ENCODE data around the gene RBM6. TPM values are rescaled to one million over a fixed set of nuclear protein-coding genes. Genes with fewer than 3 reads are reported as not detected.

The RBM6 gene
- total RNA-seq, 1 experiment from 2014 or later, result 58.0 TPM

- ChIA-PET POLR2A (interaction anchor here (0.7 to 1.6 kb wide), 2 partner anchors 69 to 110 kb away, joined by 3 read pairs; no protein-coding TSS in a partner anchor), CTCF (interaction anchor here (0.6 to 2.6 kb wide), 3 partner anchors 9 to 72 kb away, joined by 3 to 9 read pairs (median 4); partner anchors contain the start of gene MON1A)
- Mint-ChIP-seq H3K4me3 (ENCODE audit: unreplicated experiment) (no peak overlapping the region), H3K4me1 (ENCODE audit: insufficient read depth, unreplicated experiment) (peaks cover under 1% of the 10 kb centered on the region), H3K36me3 (ENCODE audit: insufficient read depth, unreplicated experiment) (peaks cover 18% of the 10 kb centered on the region), H3K27ac (ENCODE audit: low read depth, unreplicated experiment) (no peak overlapping the region), H3K27me3 (ENCODE audit: insufficient read depth, unreplicated experiment) (no peaks in the 10 kb centered on the region), H3K9me3 (ENCODE audit: unreplicated experiment) (no peaks in the 10 kb centered on the region)
- DNase-seq (ENCODE audit: unreplicated experiment), result no peak
- intact Hi-C loops (cut with micrococcal nuclease), result no loop called here
- no peak for TF ChIP-seq CTCF (IDR thresholded peaks at IDR 0.05; ENCODE audit: unreplicated experiment)
- no TSS peak for BruUV-seq (replicated peaks)
Measured at GRCh38 chr3:49911124-49911420, 28.9 kb upstream of the RBM6 start.

GRCh38 chr3:49911611-49912010 lies 28.3 kb upstream of the RBM6 start:
- no peak overlapping the region for H3K27ac Mint-ChIP-seq (ENCODE audit: low read depth, unreplicated experiment)
- DNase-seq (ENCODE audit: unreplicated experiment), result no peak
- no peaks in the 10 kb centered on the region for H3K9me3 Mint-ChIP-seq (ENCODE audit: unreplicated experiment)
- ChIA-PET POLR2A (no interaction called here), CTCF (interaction anchor here (1.0 to 2.6 kb wide), 3 partner anchors 18 to 108 kb away, joined by 3 to 9 read pairs (median 4); partner anchors contain the start of gene MON1A)
- no TSS peak for BruUV-seq (replicated peaks)
- TF ChIP-seq CTCF (IDR thresholded peaks at IDR 0.05; ENCODE audit: unreplicated experiment), result no peak
- no peak overlapping the region for H3K4me3 Mint-ChIP-seq (ENCODE audit: unreplicated experiment)
- H3K36me3 Mint-ChIP-seq (ENCODE audit: insufficient read depth, unreplicated experiment), result peaks cover 18% of the 10 kb centered on the region
- no peaks in the 10 kb centered on the region for H3K4me1 Mint-ChIP-seq (ENCODE audit: insufficient read depth, unreplicated experiment)
- intact Hi-C loops (cut with micrococcal nuclease), result no loop called here
- H3K27me3 Mint-ChIP-seq (ENCODE audit: insufficient read depth, unreplicated experiment), result no peaks in the 10 kb centered on the region

GRCh38 chr3:49912881-49913281 lies 27.1 kb upstream of the RBM6 start:
- no peak for TF ChIP-seq CTCF (IDR thresholded peaks at IDR 0.05; ENCODE audit: unreplicated experiment)
- intact Hi-C loops (cut with micrococcal nuclease), result no loop called here
- Mint-ChIP-seq H3K27ac (ENCODE audit: low read depth, unreplicated experiment) (no peak overlapping the region), H3K4me3 (ENCODE audit: unreplicated experiment) (no peak overlapping the region), H3K36me3 (ENCODE audit: insufficient read depth, unreplicated experiment) (peaks cover 18% of the 10 kb centered on the region), H3K9me3 (ENCODE audit: unreplicated experiment) (no peaks in the 10 kb centered on the region), H3K4me1 (ENCODE audit: insufficient read depth, unreplicated experiment) (no peaks in the 10 kb centered on the region), H3K27me3 (ENCODE audit: insufficient read depth, unreplicated experiment) (no peaks in the 10 kb centered on the region)
- POLR2A ChIA-PET, result no interaction called here
- CTCF ChIA-PET, result interaction anchor here (1.0 to 2.6 kb wide), 3 partner anchors 12 to 73 kb away, joined by 4 to 9 read pairs (median 5); partner anchors contain the start of gene MON1A
- DNase-seq (ENCODE audit: unreplicated experiment), result no peak
- BruUV-seq (replicated peaks), result no TSS peak

GRCh38 chr3:49914906-49915305 lies 25.0 kb upstream of the RBM6 start:
- Mint-ChIP-seq H3K4me3 (ENCODE audit: unreplicated experiment) (no peak overlapping the region), H3K36me3 (ENCODE audit: insufficient read depth, unreplicated experiment) (peaks cover 6% of the 10 kb centered on the region), H3K9me3 (ENCODE audit: unreplicated experiment) (no peaks in the 10 kb centered on the region), H3K27ac (ENCODE audit: low read depth, unreplicated experiment) (no peak overlapping the region), H3K27me3 (ENCODE audit: insufficient read depth, unreplicated experiment) (no peaks in the 10 kb centered on the region), H3K4me1 (ENCODE audit: insufficient read depth, unreplicated experiment) (no peaks in the 10 kb centered on the region)
- DNase-seq (ENCODE audit: unreplicated experiment), result no peak
- no peak for TF ChIP-seq CTCF (IDR thresholded peaks at IDR 0.05; ENCODE audit: unreplicated experiment)
- CTCF ChIA-PET, result interaction anchor here (0.6 to 4.6 kb wide), 6 partner anchors 8 to 175 kb away, joined by 3 to 35 read pairs (median 5); partner anchors contain the start of gene INKA1
- BruUV-seq (replicated peaks), result no TSS peak
- intact Hi-C loops (cut with micrococcal nuclease), result no loop called here
- POLR2A ChIA-PET, result interaction anchor here (0.6 to 2.7 kb wide), 9 partner anchors 9 to 134 kb away, joined by 3 to 20 read pairs (median 5); partner anchors contain the start of genes INKA1, IP6K1 and MON1A
